Colonic mucosa (tissue), 4 donors: Measurements from ENCODE around the gene PLEKHN1. TPM values are rescaled to one million over a fixed set of nuclear protein-coding genes. Genes with fewer than 3 reads are reported as not detected.

Source experiments
- DNase-seq: peaks from one replicate; pipeline ENCODE4 v3.0.0-alpha.2; 2020
- H3K27ac ChIP-seq: fragments of 200-600 bp; one replicate; pipeline ENCODE4 v1.8.0; 2021
- H3K27me3 ChIP-seq: fragments of 200-600 bp; one replicate; pipeline ENCODE4 v1.8.0; 2021
- H3K36me3 ChIP-seq: fragments of 200-600 bp; one replicate; pipeline ENCODE4 v1.8.0; 2021
- H3K4me1 ChIP-seq: fragments of 200-600 bp; one replicate; pipeline ENCODE4 v1.8.0; 2021; ENCODE audit warnings: mild to moderate bottlenecking
- H3K4me3 ChIP-seq: fragments of 200-600 bp; one replicate; pipeline ENCODE4 v1.8.0; 2021
- H3K9ac ChIP-seq, 2 donors: one replicate each; pipeline ENCODE4 v1.7.0; 2013; ENCODE audit warnings: control low read depth in 2 of 2, low read depth in 2 of 2, low read length in 2 of 2
- H3K9me3 ChIP-seq: fragments of 200-600 bp; one replicate; pipeline ENCODE4 v1.8.0; 2021
- intact Hi-C: fragments of 100-400 bp; cut with DNase I; formaldehyde crosslinking; loops from one replicate; pipeline ENCODE4 v1.14.1; 2022
- total RNA-seq, 2 donors: library from RNA; stranded (reverse); fragmentation: NEBNext Ultra II Directional in 1 of 2; extraction: Animal tissue kit (Norgen Biotek cat#: 25700) in 1 of 2; gene quantifications; one replicate each; pipeline ENCODE4 v1.2.1, GENCODE V29; 2021
- TF ChIP-seq, protein P1 (sequence below): fragments of 200-600 bp; IDR thresholded peaks from one replicate; pipeline ENCODE4 v1.8.0; 2022; ENCODE audit warnings: antibody characterized with exemption, mild to moderate bottlenecking
- donor health status: healthy.
- donor health status: DM: no; HTN: no; CAD: no.
- donor health status: DM: no; HTN: no; CAD: no.

PLEKHN1 gene
- total RNA-seq, 2 donors from 2014 or later: 0.61 to 0.64 TPM

- no peak for DNase-seq
- Histone ChIP-seq H3K27me3 (peaks cover 36% of the 10 kb centered on the region), H3K4me1 (peaks cover 12% of the 10 kb centered on the region), H3K27ac (no peak overlapping the region), H3K9ac (no peak overlapping the region), H3K36me3 (no peaks in the 10 kb centered on the region), H3K9me3 (no peaks in the 10 kb centered on the region), H3K4me3 (no peak overlapping the region)
- TF ChIP-seq, protein P1, sequence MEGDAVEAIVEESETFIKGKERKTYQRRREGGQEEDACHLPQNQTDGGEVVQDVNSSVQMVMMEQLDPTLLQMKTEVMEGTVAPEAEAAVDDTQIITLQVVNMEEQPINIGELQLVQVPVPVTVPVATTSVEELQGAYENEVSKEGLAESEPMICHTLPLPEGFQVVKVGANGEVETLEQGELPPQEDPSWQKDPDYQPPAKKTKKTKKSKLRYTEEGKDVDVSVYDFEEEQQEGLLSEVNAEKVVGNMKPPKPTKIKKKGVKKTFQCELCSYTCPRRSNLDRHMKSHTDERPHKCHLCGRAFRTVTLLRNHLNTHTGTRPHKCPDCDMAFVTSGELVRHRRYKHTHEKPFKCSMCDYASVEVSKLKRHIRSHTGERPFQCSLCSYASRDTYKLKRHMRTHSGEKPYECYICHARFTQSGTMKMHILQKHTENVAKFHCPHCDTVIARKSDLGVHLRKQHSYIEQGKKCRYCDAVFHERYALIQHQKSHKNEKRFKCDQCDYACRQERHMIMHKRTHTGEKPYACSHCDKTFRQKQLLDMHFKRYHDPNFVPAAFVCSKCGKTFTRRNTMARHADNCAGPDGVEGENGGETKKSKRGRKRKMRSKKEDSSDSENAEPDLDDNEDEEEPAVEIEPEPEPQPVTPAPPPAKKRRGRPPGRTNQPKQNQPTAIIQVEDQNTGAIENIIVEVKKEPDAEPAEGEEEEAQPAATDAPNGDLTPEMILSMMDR: no peak
- intact Hi-C loops: no loop called here
Observed at GRCh38 chr1:969260-969855, 3.1 kb downstream of the PLEKHN1 start.

DNA sequence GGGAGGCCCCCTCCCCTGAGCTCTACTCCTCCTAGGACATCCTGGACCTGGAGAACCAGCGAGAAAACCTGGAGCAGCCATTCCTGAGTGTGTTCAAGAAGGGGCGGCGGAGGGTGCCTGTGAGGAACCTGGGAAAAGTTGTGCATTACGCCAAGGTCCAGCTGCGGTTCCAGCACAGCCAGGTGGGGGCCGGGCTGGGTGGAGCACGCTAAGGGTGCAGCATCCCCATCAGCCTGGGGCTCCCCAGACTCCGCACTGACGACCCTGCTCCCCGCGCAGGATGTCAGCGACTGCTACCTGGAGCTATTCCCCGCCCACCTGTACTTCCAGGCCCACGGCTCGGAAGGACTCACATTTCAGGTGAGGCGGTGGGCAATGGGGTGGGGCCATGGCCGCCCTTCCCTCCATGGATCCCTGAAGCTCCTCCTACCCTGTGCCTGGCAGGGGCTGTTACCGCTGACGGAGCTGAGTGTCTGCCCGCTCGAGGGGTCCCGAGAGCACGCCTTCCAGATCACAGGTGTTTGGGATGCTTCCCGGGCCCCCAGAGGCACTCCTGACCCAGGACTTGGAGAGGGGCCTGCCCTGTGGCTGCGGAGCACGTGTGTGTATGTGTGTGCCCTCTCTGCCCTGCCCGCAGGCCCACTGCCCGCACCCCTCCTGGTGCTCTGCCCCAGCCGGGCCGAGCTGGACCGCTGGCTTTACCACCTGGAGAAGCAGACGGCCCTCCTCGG is 4.1 kb downstream of the PLEKHN1 start:
- TF ChIP-seq, protein P1: no peak
- no peak overlapping the region for H3K4me3 ChIP-seq
- peaks cover 36% of the 10 kb centered on the region for H3K27me3 ChIP-seq
- intact Hi-C loops: no loop called here
- no peak overlapping the region for H3K27ac ChIP-seq
- no peak for DNase-seq
- no peaks in the 10 kb centered on the region for H3K36me3 ChIP-seq
- peaks cover 12% of the 10 kb centered on the region for H3K4me1 ChIP-seq
- no peaks in the 10 kb centered on the region for H3K9me3 ChIP-seq
- no peak overlapping the region for H3K9ac ChIP-seq

- Histone ChIP-seq H3K4me3 (no peak overlapping the region), H3K4me1 (peaks cover 9% of the 10 kb centered on the region), H3K27ac (no peak overlapping the region), H3K9me3 (no peaks in the 10 kb centered on the region), H3K36me3 (no peaks in the 10 kb centered on the region), H3K9ac (no peak overlapping the region), H3K27me3 (peaks cover 36% of the 10 kb centered on the region)
- TF ChIP-seq, protein P1: no peak
- intact Hi-C loops: no loop called here
- DNase-seq: no peak
Observed at GRCh38 chr1:970973-971730, 4.9 kb downstream of the PLEKHN1 start.

DNA sequence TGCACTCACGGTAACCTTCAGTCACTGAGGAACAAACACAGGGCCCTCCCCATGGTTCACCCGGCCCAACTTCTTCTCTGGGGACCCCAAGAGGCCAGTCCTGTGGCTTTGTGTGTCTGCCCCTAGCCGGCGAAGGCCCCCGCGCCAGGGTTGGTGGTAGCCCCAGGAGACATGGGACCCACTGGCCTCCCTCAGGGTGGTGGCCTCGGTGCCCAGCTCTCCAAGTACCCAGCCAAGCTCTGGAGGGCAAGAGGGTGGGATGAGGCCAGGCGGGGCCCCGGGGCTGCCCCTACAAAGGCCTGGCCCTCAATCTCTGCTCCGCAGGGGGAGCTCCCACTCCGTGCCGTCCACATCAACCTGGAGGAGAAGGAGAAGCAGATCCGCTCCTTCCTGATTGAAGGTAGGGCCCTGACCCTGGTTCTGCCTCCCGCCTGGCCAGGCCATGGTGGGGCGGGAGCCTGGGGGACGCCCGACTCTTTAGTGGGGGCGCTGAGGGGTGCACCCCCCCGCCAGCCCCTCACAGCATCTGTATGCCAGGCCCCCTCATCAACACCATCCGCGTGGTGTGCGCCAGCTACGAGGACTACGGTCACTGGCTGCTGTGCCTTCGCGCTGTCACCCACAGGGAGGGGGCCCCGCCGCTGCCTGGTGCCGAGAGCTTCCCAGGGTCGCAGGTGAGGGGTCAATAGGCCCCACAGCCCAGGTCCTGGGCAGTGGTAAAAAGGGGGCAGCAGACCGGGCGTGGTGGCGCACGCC is 5.6 kb downstream of the PLEKHN1 start:
- intact Hi-C loops: no loop called here
- H3K27me3 ChIP-seq: peaks cover 36% of the 10 kb centered on the region
- peaks cover 7% of the 10 kb centered on the region for H3K4me1 ChIP-seq
- H3K9ac ChIP-seq: no peak overlapping the region
- H3K36me3 ChIP-seq: no peaks in the 10 kb centered on the region
- TF ChIP-seq, protein P1: no peak
- H3K9me3 ChIP-seq: no peaks in the 10 kb centered on the region
- H3K4me3 ChIP-seq: no peak overlapping the region
- no peak for DNase-seq
- no peak overlapping the region for H3K27ac ChIP-seq
